Neural cell (in vitro differentiated cells): ENCODE measurements around the gene SLCO2A1. TPM values are rescaled to one million over a fixed set of nuclear protein-coding genes. Genes with fewer than 3 reads are reported as not detected.

Source experiments
- H2AFZ ChIP-seq: fragments of 200-600, 300-800 bp; sonication (generic), shearing (Covaris generic); 2 replicates; pipeline ENCODE4 v1.6.0; 2014; ENCODE audit warnings: low read depth, mild to moderate bottlenecking, antibody characterized with exemption, low read length, moderate library complexity
- H3F3A ChIP-seq: fragments of 200-600 bp; shearing (Covaris generic); 2 replicates; pipeline ENCODE4 v1.6.1; 2016; ENCODE audit warnings: mild to moderate bottlenecking, moderate library complexity, mixed read lengths, antibody characterized with exemption, low read length; ENCODE audit not compliant: insufficient read depth, poor library complexity, severe bottlenecking
- H3K27ac ChIP-seq: fragments of 200-600, 300-800 bp; sonication (generic), shearing (Covaris generic); 2 replicates; pipeline ENCODE4 v1.5.1; 2014; ENCODE audit warnings: mild to moderate bottlenecking, low read length, moderate library complexity
- H3K27me3 ChIP-seq: fragments of 300-800, 200-600 bp; sonication (generic), shearing (Covaris generic); 2 replicates; pipeline ENCODE4 v1.6.0; 2014; ENCODE audit warnings: mild to moderate bottlenecking, low read depth, low read length, moderate library complexity; ENCODE audit not compliant: insufficient read depth
- H3K36me3 ChIP-seq: fragments of 300-800, 200-600 bp; sonication (generic), shearing (Covaris generic); 2 replicates; pipeline ENCODE4 v1.5.1; 2014; ENCODE audit warnings: mild to moderate bottlenecking, antibody characterized with exemption, low read length, moderate library complexity; ENCODE audit not compliant: insufficient read depth
- H3K4me2 ChIP-seq: fragments of 300-800, 200-600 bp; sonication (generic), shearing (Covaris generic); 2 replicates; pipeline ENCODE4 v1.6.0; 2014; ENCODE audit warnings: mild to moderate bottlenecking, low read length
- H3K4me3 ChIP-seq: fragments of 300-800, 200-600 bp; sonication (generic), shearing (Covaris generic); 2 replicates; pipeline ENCODE4 v1.5.1; 2014; ENCODE audit warnings: mild to moderate bottlenecking, low read length, moderate library complexity
- H3K79me2 ChIP-seq: fragments of 200-600 bp; shearing (Covaris generic); replicated peaks from 2 replicates; pipeline ENCODE4 v1.6.0; 2014; ENCODE audit warnings: mild to moderate bottlenecking, low read length, moderate library complexity; ENCODE audit not compliant: insufficient read depth
- H3K9ac ChIP-seq: fragments of 300-800, 200-600 bp; sonication (generic), shearing (Covaris generic); 2 replicates; pipeline ENCODE4 v1.6.1; 2016; ENCODE audit warnings: mild to moderate bottlenecking, low read length, mixed read lengths
- H3K9me2 ChIP-seq: fragments of 200-600 bp; shearing (Covaris generic); 2 replicates; pipeline ENCODE4 v1.6.1; 2016; ENCODE audit warnings: mild to moderate bottlenecking, low read length, mixed read lengths; ENCODE audit not compliant: insufficient read depth
- H3K9me3 ChIP-seq: fragments of 200-600, 300-800 bp; sonication (generic), shearing (Covaris generic); 2 replicates; pipeline ENCODE4 v1.6.1; 2016; ENCODE audit warnings: mild to moderate bottlenecking, mixed run types, low read length, moderate library complexity, mixed read lengths
- H4K20me1 ChIP-seq: fragments of 200-600 bp; shearing (Covaris generic); 2 replicates; pipeline ENCODE4 v1.6.1; 2016; ENCODE audit warnings: mild to moderate bottlenecking, mixed run types; ENCODE audit not compliant: insufficient read depth
- EP300 ChIP-seq: fragments of 450-650 bp; conservative IDR thresholded peaks from 2 replicates; pipeline ENCODE4 v1.6.1; 2014; ENCODE audit warnings: antibody characterized with exemption, mild to moderate bottlenecking, moderate library complexity; ENCODE audit not compliant: poor library complexity, severe bottlenecking
- EZH2 ChIP-seq: fragments of 200-600, 300-800 bp; shearing (Covaris generic), sonication (generic); IDR thresholded peaks from 2 replicates; pipeline ENCODE4 v1.6.1; 2014; ENCODE audit warnings: antibody characterized with exemption, low read length, borderline replicate concordance, mild to moderate bottlenecking; ENCODE audit not compliant: insufficient read depth, poor library complexity, severe bottlenecking
- MXI1 ChIP-seq: fragments of 450-650 bp; conservative IDR thresholded peaks from 2 replicates; pipeline ENCODE4 v1.6.1; 2014; ENCODE audit warnings: antibody characterized with exemption, mild to moderate bottlenecking; ENCODE audit not compliant: poor library complexity, severe bottlenecking
- POLR2AphosphoS5 ChIP-seq: IDR thresholded peaks from 2 replicates; pipeline ENCODE4 v1.6.1; 2012
- RAD21 ChIP-seq: fragments of 450-650 bp; conservative IDR thresholded peaks from 2 replicates; pipeline ENCODE4 v1.6.1; 2014; ENCODE audit warnings: antibody characterized with exemption, mild to moderate bottlenecking, moderate library complexity
- SMC3 ChIP-seq: fragments of 450-650 bp; conservative IDR thresholded peaks from 2 replicates; pipeline ENCODE4 v1.6.1; 2014; ENCODE audit warnings: antibody characterized with exemption, mild to moderate bottlenecking, moderate library complexity; ENCODE audit not compliant: poor library complexity
- TAF1 ChIP-seq: IDR thresholded peaks from 2 replicates; pipeline ENCODE4 v1.6.1; 2012; ENCODE audit warnings: low read depth
- polyA plus RNA-seq: library from polyadenylated mRNA; depleted of rRNA; stranded (reverse); fragments of >200 nt; gene quantifications from 2 replicates; pipeline ENCODE4 v1.2.3, GENCODE V29; 2014
- TF ChIP-seq, protein P1 (sequence below): IDR thresholded peaks from 2 replicates; pipeline ENCODE4 v1.6.1; 2012; ENCODE audit warnings: borderline replicate concordance
- TF ChIP-seq, protein P2 (sequence below): fragments of 450-650 bp; IDR thresholded peaks from 2 replicates; pipeline ENCODE4 v1.5.1; 2014; ENCODE audit warnings: antibody characterized with exemption, mild to moderate bottlenecking, moderate library complexity; ENCODE audit not compliant: poor library complexity, severe bottlenecking

Gene SLCO2A1
- polyA plus RNA-seq, 1 donor from 2014 or later = not detected

GRCh38 chr3:133997871-133998635 is 31.7 kb downstream of the SLCO2A1 start:
- Histone ChIP-seq H3K4me2 (no peak overlapping the region), H3K27ac (no peak overlapping the region), H3K36me3 (no peaks in the 10 kb centered on the region), H3K9me3 (no peaks in the 10 kb centered on the region), H3K27me3 (no peaks in the 10 kb centered on the region), H3K4me3 (no peak overlapping the region), H2AFZ (no peak overlapping the region), H3F3A (no peaks in the 10 kb centered on the region), H4K20me1 (no peaks in the 10 kb centered on the region), H3K9me2 (no peaks in the 10 kb centered on the region), H3K9ac (no peak overlapping the region), H3K79me2 (no peaks in the 10 kb centered on the region)
- TF ChIP-seq, protein P1, sequence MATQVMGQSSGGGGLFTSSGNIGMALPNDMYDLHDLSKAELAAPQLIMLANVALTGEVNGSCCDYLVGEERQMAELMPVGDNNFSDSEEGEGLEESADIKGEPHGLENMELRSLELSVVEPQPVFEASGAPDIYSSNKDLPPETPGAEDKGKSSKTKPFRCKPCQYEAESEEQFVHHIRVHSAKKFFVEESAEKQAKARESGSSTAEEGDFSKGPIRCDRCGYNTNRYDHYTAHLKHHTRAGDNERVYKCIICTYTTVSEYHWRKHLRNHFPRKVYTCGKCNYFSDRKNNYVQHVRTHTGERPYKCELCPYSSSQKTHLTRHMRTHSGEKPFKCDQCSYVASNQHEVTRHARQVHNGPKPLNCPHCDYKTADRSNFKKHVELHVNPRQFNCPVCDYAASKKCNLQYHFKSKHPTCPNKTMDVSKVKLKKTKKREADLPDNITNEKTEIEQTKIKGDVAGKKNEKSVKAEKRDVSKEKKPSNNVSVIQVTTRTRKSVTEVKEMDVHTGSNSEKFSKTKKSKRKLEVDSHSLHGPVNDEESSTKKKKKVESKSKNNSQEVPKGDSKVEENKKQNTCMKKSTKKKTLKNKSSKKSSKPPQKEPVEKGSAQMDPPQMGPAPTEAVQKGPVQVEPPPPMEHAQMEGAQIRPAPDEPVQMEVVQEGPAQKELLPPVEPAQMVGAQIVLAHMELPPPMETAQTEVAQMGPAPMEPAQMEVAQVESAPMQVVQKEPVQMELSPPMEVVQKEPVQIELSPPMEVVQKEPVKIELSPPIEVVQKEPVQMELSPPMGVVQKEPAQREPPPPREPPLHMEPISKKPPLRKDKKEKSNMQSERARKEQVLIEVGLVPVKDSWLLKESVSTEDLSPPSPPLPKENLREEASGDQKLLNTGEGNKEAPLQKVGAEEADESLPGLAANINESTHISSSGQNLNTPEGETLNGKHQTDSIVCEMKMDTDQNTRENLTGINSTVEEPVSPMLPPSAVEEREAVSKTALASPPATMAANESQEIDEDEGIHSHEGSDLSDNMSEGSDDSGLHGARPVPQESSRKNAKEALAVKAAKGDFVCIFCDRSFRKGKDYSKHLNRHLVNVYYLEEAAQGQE = no peak
- TF ChIP-seq, protein P2, sequence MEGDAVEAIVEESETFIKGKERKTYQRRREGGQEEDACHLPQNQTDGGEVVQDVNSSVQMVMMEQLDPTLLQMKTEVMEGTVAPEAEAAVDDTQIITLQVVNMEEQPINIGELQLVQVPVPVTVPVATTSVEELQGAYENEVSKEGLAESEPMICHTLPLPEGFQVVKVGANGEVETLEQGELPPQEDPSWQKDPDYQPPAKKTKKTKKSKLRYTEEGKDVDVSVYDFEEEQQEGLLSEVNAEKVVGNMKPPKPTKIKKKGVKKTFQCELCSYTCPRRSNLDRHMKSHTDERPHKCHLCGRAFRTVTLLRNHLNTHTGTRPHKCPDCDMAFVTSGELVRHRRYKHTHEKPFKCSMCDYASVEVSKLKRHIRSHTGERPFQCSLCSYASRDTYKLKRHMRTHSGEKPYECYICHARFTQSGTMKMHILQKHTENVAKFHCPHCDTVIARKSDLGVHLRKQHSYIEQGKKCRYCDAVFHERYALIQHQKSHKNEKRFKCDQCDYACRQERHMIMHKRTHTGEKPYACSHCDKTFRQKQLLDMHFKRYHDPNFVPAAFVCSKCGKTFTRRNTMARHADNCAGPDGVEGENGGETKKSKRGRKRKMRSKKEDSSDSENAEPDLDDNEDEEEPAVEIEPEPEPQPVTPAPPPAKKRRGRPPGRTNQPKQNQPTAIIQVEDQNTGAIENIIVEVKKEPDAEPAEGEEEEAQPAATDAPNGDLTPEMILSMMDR = no peak

DNA sequence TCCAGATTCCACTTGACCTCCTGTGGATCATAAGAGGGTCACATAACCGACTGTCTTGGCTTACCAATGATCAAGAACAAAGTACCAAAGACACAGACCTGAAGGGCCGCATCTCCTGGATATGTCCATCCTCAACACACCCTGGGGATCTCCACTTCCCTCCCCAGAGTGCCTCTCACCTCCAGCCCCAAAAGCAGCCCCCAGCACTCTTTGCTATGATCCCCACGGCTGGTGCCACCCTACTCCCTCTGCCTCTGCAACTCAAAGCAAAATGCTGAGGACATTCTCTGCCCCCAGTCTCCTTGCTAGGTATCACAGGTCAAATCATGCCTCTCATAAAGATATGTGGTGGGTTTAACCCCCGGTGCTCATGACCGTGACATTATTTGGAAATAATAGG is 32.7 kb downstream of the SLCO2A1 start:
- no peaks in the 10 kb centered on the region for H3K36me3 ChIP-seq
- H3K27ac ChIP-seq = no peak overlapping the region
- H3K9ac ChIP-seq = no peak overlapping the region
- H2AFZ ChIP-seq = no peak overlapping the region
- no peak overlapping the region for H3K4me3 ChIP-seq
- no peaks in the 10 kb centered on the region for H3K9me2 ChIP-seq
- TF ChIP-seq MXI1 (no peak), TAF1 (no peak)
- H3K4me2 ChIP-seq = no peak overlapping the region
- H3K9me3 ChIP-seq = no peaks in the 10 kb centered on the region
- H3F3A ChIP-seq = no peaks in the 10 kb centered on the region
- H4K20me1 ChIP-seq = no peaks in the 10 kb centered on the region
- no peaks in the 10 kb centered on the region for H3K27me3 ChIP-seq
- H3K79me2 ChIP-seq = no peaks in the 10 kb centered on the region

DNA sequence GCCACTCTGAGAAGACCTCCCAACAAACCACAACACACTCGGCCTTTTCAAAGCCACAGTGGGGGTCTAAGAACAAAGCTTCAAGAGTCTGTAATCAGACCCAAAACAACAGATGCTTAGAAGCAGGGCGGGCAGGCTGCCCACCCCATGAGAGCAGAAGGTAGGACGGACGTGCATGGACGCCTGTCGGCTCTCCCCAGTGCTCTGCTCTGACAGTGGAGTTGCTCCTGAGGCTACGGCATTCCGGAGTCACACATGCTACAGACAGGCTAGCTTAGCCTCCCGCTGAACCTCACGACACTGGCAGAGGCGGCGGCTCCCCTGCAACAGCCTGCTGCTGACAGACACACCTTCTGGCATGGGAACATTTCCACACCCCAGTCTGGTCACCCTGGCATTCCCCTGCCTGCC is 33.5 kb downstream of the SLCO2A1 start:
- Histone ChIP-seq H3K4me2 (no peak overlapping the region), H2AFZ (no peak overlapping the region), H3K79me2 (no peaks in the 10 kb centered on the region), H3K36me3 (no peaks in the 10 kb centered on the region), H3F3A (no peaks in the 10 kb centered on the region), H3K4me3 (no peak overlapping the region), H3K27ac (no peak overlapping the region), H3K9me3 (no peaks in the 10 kb centered on the region), H3K9me2 (no peaks in the 10 kb centered on the region), H3K27me3 (no peaks in the 10 kb centered on the region), H4K20me1 (no peaks in the 10 kb centered on the region), H3K9ac (no peak overlapping the region)
- TF ChIP-seq, protein P2 = no peak
- no peak for TF ChIP-seq POLR2AphosphoS5
- TF ChIP-seq SMC3 = no peak
- no peak for TF ChIP-seq RAD21
- TF ChIP-seq, protein P1 = no peak
- no peak for TF ChIP-seq MXI1
- TF ChIP-seq EZH2 = no peak
- no peak for TF ChIP-seq EP300
- TF ChIP-seq TAF1 = no peak
